Measurements from ENCODE around the gene MRPL51. TPM values are rescaled to one million over a fixed set of nuclear protein-coding genes. Genes with fewer than 3 reads are reported as not detected.

MRPL51 gene
- total RNA-seq, 1 donor, result 68.8 TPM

DNA sequence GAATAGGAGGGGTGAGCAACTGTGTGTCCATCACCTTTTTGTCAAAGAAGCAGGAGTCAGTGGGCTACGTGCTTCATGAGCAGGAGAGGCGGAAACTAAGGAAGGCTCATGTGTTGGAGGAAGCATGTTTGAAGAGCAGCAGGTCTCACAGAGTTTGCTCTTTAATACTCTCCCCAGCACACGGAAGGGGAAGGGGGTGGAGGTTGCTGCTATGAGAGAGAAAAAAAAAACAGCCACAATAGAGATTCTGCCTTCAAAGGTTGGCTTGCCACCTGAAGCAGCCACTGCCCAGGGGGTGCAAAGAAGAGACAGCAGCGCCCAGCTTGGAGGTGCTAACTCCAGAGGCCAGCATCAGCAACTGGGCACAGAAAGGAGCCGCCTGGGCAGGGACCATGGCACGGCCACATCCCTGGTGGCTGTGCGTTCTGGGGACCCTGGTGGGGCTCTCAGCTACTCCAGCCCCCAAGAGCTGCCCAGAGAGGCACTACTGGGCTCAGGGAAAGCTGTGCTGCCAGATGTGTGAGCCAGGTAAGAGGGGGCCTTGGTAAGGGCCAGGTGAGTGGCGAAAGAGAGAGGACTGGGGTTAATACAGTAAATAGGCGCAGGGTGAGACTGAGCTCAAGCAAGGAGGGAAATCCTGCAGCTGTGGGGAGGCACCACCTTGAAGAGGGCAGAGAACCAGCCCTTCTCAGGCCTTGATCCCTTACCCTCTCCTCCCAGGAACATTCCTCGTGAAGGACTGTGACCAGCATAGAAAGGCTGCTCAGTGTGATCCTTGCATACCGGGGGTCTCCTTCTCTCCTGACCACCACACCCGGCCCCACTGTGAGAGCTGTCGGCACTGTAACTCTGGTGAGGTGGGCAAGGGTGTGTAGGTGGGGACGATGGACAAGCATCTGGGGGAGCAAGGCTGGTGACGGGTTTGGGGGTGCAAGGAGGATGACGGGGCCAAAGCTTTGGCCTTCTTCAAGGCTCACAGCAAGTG lies 48.1 kb downstream of the MRPL51 start, which contains the start of gene CD27:
CD27 (plus strand) TSS at position 252 of the 985 bp plus-strand sequence; CDS start at position 393, 141 bp downstream.
- peaks cover 2% of the 10 kb centered on the region for H3K4me1 ChIP-seq (ENCODE audit: insufficient read depth, low read length)
- DNase-seq (ENCODE audit: insufficient read length, low spot score, missing footprints), result no peak
- H3K27ac ChIP-seq (ENCODE audit: low read depth, low read length), result no peak within 1 kb of the TSS
- no peaks in the 10 kb centered on the region for H3K27me3 ChIP-seq (ENCODE audit: insufficient read depth, low read length)
- TF ChIP-seq CTCF (IDR thresholded peaks at IDR 0.05; ENCODE audit: extremely low read depth, low read depth, low read length), result no peak
- H3K4me3 ChIP-seq (ENCODE audit: insufficient read depth, low read length), result no peak within 1 kb of the TSS
- H2AFZ ChIP-seq (ENCODE audit: low read length), result no peak within 1 kb of the TSS
- H3K9me3 ChIP-seq (ENCODE audit: low read depth, low read length), result no peaks in the 10 kb centered on the region
- H3K79me2 ChIP-seq (ENCODE audit: insufficient read depth, low read length), result peaks cover 2% of the 10 kb centered on the region
- H4K20me1 ChIP-seq (ENCODE audit: insufficient read depth, low read length), result no peaks in the 10 kb centered on the region
- H3K36me3 ChIP-seq (ENCODE audit: insufficient read depth, low read length), result peaks cover 37% of the 10 kb centered on the region
- H3K4me2 ChIP-seq (ENCODE audit: insufficient read depth, low read length), result no peak within 1 kb of the TSS

GRCh38 chr12:6444031-6444430 lies 49.0 kb downstream of the MRPL51 start:
- Histone ChIP-seq H2AFZ (ENCODE audit: low read length) (no peak overlapping the region), H3K27ac (ENCODE audit: low read depth, low read length) (no peak overlapping the region), H4K20me1 (ENCODE audit: insufficient read depth, low read length) (no peaks in the 10 kb centered on the region), H3K27me3 (ENCODE audit: insufficient read depth, low read length) (no peaks in the 10 kb centered on the region), H3K36me3 (ENCODE audit: insufficient read depth, low read length) (peaks cover 37% of the 10 kb centered on the region), H3K4me1 (ENCODE audit: insufficient read depth, low read length) (no peaks in the 10 kb centered on the region), H3K4me2 (ENCODE audit: insufficient read depth, low read length) (no peak overlapping the region), H3K79me2 (ENCODE audit: insufficient read depth, low read length) (no peaks in the 10 kb centered on the region), H3K9me3 (ENCODE audit: low read depth, low read length) (no peaks in the 10 kb centered on the region), H3K4me3 (ENCODE audit: insufficient read depth, low read length) (no peak overlapping the region)
- no peak for DNase-seq (ENCODE audit: insufficient read length, low spot score, missing footprints)
- TF ChIP-seq CTCF (IDR thresholded peaks at IDR 0.05; ENCODE audit: extremely low read depth, low read depth, low read length), result no peak

- no peak for TF ChIP-seq CTCF (IDR thresholded peaks at IDR 0.05; ENCODE audit: extremely low read depth, low read depth, low read length)
- no peak for DNase-seq (ENCODE audit: insufficient read length, low spot score, missing footprints)
- Histone ChIP-seq H3K9me3 (ENCODE audit: low read depth, low read length) (no peaks in the 10 kb centered on the region), H3K4me1 (ENCODE audit: insufficient read depth, low read length) (no peaks in the 10 kb centered on the region), H2AFZ (ENCODE audit: low read length) (no peak overlapping the region), H4K20me1 (ENCODE audit: insufficient read depth, low read length) (no peaks in the 10 kb centered on the region), H3K27me3 (ENCODE audit: insufficient read depth, low read length) (no peaks in the 10 kb centered on the region), H3K79me2 (ENCODE audit: insufficient read depth, low read length) (no peaks in the 10 kb centered on the region), H3K27ac (ENCODE audit: low read depth, low read length) (no peak overlapping the region), H3K4me2 (ENCODE audit: insufficient read depth, low read length) (no peak overlapping the region), H3K4me3 (ENCODE audit: insufficient read depth, low read length) (no peak overlapping the region), H3K36me3 (ENCODE audit: insufficient read depth, low read length) (peaks cover 37% of the 10 kb centered on the region)
Observed at GRCh38 chr12:6443361-6443983, 49.6 kb downstream of the MRPL51 start.

DNA sequence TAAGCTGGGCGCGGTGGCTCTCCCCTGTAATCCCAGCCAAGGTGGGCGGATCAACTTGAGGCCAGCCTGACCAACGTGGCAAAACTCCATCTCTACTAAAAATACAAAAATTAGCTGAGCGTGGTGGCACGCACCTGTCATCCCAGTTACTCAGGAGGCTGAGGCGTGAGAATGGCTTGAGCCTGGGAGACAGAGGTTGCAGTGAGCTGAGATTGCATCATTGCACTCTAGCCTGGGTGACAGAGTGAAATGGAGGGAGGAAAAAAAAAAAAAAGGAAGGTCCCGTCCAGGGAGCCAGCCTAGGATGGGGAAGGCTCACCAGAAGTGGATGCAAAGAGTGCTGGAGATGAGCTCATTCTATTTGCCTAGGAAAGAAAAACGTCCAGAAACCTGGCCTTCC lies 50.2 kb downstream of the MRPL51 start:
- DNase-seq (ENCODE audit: insufficient read length, low spot score, missing footprints), result no peak
- no peaks in the 10 kb centered on the region for H3K27me3 ChIP-seq (ENCODE audit: insufficient read depth, low read length)
- H3K4me1 ChIP-seq (ENCODE audit: insufficient read depth, low read length), result no peaks in the 10 kb centered on the region
- H2AFZ ChIP-seq (ENCODE audit: low read length), result no peak overlapping the region
- H3K9me3 ChIP-seq (ENCODE audit: low read depth, low read length), result no peaks in the 10 kb centered on the region
- H3K79me2 ChIP-seq (ENCODE audit: insufficient read depth, low read length), result no peaks in the 10 kb centered on the region
- H3K27ac ChIP-seq (ENCODE audit: low read depth, low read length), result no peak overlapping the region
- peaks cover 32% of the 10 kb centered on the region for H3K36me3 ChIP-seq (ENCODE audit: insufficient read depth, low read length)
- no peak overlapping the region for H3K4me3 ChIP-seq (ENCODE audit: insufficient read depth, low read length)
- H4K20me1 ChIP-seq (ENCODE audit: insufficient read depth, low read length), result no peaks in the 10 kb centered on the region
- no peak overlapping the region for H3K4me2 ChIP-seq (ENCODE audit: insufficient read depth, low read length)
- no peak for TF ChIP-seq CTCF (IDR thresholded peaks at IDR 0.05; ENCODE audit: extremely low read depth, low read depth, low read length)

Measured in osteoblast (primary cell).